EH (cell line): ENCODE measurements around the gene PHF8.

Experiments used
- DNase-seq: peaks from one replicate; pipeline ENCODE4 v3.0.0-alpha.2; 2015; ENCODE audit warnings: low read depth

Gene PHF8

DNA sequence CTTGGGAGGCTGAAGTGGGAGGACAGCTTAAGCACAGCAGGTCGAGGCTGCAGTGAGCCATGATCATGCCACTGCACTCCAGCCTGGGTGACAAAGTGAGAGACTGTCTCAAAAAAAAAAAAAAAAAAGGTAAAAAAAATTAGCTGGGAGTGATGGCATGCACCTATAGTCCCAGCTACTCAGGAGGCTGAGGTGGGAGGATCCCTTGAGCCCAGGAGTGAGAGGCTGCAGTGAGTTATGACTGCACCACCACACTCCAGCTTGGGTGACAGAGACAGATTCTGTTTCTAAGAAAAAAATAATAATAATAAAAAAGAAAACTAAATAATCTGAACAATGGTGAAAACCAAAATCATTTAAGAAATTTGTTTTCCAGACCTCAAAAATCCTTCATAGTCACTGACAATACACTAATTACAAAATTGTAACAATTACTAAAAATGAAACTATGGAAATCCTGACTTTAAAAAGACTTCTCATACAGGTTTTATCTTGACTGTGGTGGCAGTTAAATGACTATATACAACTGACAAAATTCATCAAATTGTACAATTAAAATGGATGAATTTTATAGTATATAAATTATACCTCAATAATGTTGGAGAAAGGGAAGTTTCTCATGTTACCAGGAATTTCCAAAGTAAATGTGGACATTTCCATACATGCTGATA is 31.3 kb downstream of the PHF8 start:
- no peak for DNase-seq

DNA sequence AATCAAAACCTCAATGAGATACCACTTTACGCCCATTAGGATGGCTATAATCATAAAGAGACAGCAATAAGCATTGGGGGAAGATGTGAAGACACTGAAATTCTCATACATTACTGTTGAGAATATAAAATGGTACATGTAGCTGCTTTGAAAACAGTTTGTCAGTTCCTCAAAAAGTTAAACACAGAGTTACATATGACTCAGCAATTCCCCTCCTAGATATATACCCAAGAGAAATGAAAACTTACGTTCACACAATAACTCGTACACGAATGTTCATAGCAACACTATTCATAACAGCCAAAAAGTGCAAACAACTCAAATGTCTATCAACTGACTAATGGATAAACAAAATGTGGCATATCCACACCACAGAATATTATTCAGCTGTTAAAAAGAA is 36.6 kb downstream of the PHF8 start:
- DNase-seq, result no peak

DNA sequence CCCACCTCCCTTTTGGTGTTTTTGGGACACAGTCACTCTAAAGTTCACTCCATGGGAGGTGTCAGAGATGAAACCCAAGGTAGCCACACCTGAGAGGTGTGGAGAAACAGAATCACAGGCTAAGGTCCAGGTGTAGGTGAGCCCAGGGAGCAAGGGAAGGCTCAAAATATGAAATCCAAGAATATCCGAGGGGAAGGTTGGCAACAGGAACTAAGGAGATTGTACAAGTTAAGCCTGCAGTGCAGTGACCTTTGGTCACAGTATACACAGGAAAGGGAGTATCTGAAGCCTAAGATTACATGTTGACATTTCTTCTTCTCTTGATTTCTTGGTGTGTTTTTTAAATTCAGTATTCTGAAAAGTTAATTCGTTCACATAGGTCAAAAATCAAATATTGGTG is 46.5 kb downstream of the PHF8 start:
- no peak for DNase-seq

- DNase-seq, result no peak
Measured at GRCh38 chrX:53992589-53992988, 51.7 kb downstream of the PHF8 start.

GRCh38 chrX:53990171-53990570 is 54.1 kb downstream of the PHF8 start:
- peak; percentile 6 for DNase-seq

DNA sequence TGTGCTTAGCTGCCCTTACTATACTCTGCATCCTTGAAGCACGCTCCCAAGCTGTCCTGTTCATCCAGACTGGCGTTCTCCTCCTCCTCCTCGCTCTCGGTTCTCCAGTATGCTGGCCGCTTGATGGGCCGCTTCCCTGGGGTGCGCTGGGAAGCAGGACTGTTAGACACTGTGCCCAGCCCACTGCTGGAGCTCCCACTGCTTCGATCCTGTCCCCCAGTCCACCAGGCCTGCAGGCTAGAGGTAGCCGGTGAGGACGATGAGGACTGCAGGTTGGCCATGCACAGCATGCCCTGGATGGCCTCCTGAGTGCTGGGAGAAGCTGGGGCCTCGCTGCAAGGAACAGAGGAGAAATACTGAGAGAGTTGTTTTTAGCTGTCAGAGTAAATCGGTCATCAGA is 59.4 kb downstream of the PHF8 start:
- DNase-seq, result no peak

GRCh38 chrX:53974529-53974928 is 69.7 kb downstream of the PHF8 start:
- DNase-seq, result no peak

DNA sequence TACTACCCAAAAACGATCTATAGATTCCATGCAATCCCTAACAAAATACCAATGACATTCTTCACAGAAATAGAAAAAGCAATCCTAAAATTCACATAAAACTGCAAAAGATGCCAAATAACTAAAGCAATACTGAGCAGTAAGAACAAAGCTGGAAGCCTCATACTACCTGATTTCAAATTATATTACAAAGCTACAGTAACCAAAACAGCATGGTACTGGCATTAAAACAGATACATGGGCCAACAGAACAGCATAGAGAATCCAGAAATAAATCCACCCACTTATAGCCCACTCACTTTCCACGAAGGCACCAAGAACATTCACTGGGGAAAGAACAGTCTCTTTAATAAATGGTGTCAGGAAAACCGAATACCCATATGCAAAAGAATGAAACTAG is 74.7 kb downstream of the PHF8 start:
- no peak for DNase-seq

DNA sequence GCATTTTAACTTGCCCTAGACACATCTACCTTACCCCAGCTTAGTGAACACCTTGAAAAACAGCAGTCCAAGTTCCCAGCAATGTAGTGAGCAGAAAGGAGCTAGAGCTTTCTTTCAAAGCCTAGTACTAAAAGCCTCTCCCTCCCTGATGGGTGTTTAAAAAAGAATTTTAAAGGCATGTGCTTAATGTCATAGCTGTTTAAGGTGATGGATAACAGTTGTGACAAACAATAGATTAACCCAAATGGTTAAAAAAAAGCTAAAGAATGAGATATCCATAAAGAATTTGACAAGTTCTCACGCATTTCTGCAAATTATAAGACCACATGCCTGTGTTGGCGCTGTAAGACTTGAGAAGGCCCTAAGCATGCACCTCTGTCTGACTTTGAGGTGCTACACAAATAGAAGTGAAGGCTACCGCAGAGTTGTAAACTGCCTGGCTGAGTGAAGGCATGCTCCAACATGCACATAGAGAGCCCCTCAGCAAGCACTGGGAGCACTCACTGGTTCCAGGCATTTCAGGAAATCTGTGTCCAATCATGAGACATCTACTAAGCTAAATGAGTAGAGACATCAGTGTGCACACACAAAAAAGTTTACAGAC is 94.0 kb downstream of the PHF8 start:
- peak; percentile 9 for DNase-seq

GRCh38 chrX:53940180-53940579 is 104.1 kb downstream of the PHF8 start:
- no peak for DNase-seq

DNA sequence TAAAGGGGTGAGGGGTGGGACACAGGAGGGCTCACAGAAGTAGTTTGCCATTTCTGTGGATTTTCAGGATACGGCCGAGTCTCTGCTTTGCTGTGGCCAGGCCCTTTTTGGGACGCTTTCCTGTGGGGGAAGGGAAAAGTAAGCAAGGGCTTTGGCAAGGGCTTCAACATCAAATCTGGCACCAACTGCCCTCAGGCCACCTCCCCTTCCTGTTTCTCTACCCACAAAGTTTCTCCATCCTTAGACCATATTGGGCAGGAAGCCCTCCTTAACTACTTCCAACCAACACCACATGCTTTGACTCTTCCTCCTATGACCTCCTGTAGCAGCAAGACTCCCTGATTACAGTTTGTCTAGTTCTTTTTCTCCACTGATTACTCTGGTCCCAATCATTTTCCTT is 105.1 kb downstream of the PHF8 start:
- DNase-seq, result no peak

DNA sequence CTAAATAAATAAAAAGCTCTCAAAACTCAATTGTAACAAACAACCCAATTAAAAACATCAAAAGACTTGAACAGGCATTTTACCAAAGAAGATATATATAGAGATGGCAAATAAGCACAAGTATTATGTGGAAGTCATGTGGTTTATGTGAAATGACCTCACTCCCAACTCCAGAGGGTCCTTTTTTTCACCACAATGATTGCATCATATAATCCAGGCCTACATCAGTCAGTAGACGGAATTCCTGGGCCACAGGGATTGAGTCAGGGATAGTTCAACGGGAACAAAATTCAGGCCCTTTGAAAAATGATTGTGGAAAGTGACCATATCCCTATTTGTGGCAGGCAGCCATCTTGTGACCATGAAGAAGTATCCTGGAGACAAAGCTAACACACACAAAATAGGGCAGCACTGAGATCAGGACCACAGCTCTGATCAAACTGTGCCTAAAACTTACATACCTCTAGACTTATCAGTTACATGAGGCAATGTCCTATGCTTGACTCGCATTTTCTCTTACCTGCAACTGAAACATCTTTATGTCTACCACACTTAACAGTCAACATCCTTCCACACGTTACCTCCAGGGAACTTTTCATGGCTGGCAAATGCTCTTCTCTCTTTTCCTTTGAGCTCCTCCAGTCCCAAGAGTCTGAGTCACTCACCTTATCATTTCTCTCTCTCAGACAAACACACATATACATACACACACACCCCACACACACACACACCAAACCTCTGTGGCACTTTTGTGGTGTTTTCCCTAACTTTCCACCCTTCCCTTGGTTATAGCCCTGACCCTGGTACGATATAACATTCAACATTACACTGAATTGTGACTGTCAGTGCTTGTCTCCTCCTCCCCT is 113.5 kb downstream of the PHF8 start:
- DNase-seq, result peak; percentile 42

DNA sequence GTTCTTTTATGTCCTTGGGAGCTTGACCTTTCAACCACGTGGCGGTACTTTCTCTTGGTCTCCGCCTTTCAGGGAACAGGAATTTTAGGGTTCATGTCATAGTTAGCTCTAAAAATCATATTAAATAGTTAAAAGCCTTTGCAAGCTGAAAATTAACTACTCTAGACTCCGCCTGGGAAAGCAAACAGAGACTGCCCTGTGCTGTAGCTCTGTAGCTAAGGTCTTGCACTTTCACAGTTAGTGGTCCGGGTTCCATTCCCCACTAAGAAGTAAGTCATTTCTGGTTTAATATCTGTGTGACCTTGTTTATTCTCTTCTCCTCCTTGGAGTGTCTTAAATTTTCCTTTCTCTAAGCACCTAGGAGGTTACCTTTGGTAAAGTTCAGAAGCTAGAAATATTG is 118.2 kb downstream of the PHF8 start:
- no peak for DNase-seq

- DNase-seq, result no peak
Measured at GRCh38 chrX:53918702-53919101, 125.6 kb downstream of the PHF8 start.

GRCh38 chrX:53900623-53901022 is 143.7 kb downstream of the PHF8 start:
- no peak for DNase-seq

DNA sequence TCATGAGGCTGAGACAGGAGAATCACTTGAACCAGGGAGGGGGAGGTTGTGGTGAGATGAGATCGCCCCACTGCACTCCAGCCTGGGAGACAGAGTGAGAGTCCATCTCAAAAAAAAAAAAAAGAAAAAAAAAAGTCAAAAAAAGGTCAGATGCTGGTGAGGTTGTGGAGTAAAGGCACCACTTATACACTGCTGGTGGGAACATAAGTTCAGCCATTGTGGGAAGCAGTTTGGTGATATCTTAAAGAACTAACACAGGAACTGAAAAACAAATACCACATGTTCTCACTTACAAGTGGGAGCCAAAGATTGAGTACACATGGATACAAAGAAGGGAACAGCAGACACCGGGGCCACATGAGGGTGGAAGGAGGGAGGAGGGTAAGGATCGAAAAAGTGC is 149.0 kb downstream of the PHF8 start:
- DNase-seq, result no peak
